ENCODE measurements around the gene SMOC1.

The SMOC1 gene

GRCh38 chr14:69865701-69866365, 13.4 kb upstream of the SMOC1 start:
- no peak for DNase-seq

GRCh38 chr14:69868363-69868963, 10.8 kb upstream of the SMOC1 start:
- DNase-seq = no peak

DNA sequence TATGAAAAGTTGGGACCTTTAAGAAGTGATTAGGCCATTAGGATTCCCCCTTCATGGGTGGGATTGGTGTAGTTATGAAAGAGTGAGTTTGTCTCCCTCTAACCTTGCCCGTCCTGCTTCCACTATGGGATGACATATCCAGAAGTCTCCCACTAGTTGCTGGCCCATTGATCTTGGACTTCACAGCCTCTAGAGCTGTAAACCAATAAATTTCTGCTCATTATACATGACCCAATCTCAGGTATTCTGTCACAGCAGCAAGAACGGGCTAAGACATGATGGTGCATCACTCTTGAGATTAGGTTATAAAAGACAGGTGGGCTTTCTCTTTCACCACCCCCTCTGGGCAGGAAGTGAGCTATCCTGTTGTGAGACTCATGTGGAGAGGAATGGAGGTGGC, 8.6 kb upstream of the SMOC1 start:
- no peak for DNase-seq

GRCh38 chr14:69873877-69874780, 5.1 kb upstream of the SMOC1 start:
- no peak for DNase-seq

DNA sequence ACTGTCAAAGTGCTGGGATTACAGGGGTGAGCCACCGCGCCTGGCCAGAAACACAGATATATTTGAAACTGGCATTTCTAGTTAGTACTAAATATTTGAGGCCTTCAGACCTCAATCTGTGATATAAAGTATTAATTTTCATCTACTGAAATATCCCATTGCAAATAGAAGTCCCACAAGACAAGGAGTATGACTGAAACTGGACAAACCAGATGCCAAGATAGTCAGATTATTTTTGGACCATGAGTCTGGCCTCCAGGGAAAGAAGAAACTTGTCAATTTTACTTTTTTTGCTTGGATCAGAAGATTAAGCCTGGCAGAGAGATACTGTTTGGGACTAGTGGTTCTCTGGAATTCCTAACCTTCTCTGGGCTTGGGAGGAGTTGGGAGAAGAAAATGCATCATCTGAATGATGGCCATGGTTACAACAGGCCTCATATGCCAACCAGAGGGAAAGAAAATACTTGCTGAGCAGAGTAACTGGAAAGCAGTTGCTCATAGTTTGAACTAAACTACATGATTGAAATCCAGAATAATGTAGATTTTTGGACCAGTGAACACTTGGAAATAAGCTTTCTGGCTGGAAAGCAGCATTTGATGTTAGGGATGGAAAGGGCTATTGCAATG, 2.9 kb upstream of the SMOC1 start:
- no peak for DNase-seq

DNA sequence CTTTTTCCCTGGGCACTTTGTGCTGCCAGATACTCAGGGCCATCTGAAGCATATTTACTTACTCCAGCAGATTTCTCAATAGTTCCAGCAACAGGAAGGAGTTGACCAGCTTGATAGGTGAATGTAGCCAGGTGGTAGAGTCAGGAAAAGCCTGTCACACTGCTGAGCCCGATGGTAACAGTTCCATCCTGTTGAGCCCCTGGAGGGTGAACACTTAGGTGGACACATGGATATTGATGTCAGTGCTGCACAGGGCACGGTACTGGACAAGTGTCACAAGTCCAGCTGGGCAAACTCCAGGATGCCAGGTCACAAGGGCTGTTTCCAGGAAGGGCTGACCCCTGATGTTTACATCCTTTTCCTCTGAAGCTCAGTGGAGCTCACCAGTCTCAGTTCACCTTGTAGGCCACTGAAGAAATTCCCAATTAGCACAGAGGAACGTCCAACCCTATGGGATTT, 2.3 kb upstream of the SMOC1 start:
- DNase-seq = no peak

GRCh38 chr14:69877492-69877891, 1.7 kb upstream of the SMOC1 start:
- no peak for DNase-seq

DNA sequence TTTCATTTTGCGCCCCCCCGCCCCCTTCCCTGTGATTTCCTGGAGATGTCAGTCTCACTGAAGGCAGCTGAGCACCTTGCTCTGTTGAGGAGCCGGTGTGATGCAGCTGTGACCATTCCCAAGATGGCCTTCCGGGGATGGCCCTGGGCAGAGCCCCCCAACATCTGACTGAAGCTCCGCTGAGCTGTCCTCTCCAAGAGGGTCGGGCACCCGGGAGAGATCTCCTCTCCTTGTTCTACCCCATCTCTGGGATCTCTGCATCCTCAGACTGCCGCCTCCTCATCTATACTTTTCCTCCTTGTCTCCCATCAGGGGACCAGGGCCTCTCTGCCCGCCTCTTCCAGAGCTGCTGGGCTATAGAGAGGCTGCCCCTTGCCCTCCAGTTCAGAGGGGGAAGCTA, 965 bp upstream of the SMOC1 start:
- no peak for DNase-seq

DNA sequence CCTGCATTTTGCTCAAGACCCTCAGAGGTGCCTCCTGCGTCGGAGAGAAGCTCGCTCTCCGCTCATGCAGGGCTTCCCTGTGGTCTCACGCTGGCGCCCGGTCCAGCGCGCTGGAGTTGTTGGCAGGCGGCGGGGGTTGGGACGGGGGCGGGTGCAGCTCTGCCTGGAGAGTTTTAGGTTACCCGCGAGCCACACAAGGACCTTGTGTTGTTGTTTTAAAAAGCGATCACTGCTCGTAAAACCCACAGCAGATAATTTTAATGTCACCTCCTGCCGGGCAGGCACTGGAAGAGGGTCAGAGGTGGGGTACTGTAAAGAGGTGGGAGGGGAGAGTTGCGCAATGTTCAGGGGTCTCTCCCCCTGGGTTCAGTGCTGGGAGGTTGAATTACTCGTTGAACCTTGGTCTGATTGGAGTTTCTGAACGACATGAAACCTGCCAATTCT, 850 bp downstream of the SMOC1 start:
- DNase-seq = no peak

DNA sequence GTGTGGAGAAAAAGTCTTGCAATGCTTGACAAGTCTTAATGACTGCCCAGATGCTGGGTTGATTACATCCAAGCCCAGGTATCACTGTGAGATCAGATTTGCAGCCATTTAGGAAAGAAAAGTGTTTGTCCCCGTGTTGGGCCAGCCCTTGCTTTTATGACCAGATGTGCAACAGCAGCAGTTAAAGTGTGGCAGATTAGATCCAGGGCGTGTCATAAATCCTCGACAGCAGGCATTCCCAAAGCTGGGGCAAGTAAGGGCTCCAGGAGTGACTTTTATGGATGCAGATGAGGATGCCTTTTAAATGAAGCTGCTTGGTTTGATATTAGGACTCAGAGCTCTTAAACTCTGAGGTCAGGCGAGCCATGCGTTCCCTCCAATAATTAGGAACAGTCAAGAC, 1.7 kb downstream of the SMOC1 start:
- DNase-seq = no peak

DNA sequence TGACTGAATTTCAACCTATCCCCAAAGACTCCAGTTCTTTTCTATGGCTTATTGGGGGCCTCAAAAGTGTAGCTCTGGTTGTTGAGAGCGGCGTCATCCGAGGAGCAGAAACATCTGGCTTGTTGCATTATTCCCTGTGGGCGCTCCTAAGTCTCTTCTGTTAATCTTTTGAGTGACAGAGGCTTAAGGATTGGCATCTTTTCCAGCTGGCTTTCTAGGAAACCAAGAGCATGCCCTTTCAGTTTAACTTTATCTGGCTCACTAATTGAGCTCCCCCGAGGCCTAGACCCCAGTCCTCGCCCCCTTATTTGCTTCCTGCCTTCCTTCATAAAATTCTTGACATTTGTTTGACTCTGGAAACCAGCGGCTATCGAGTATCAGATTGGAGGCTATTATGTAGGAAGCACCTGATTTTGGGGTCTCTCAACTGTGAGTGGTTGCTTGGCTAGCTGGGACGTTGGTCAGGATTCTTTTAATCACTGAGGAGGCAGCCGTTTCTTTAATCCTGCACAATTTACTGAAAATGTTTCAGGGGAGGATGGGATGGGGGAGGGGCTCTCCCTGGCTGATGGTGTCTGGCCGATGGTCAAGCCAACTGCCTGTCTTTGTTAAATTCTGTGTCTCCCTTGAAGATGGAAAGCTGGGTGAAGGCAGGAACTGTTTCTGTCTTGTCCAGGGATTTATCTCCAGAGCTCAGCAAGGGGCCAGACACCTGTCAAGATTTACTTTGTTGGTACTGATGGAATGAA, 3.1 kb downstream of the SMOC1 start:
- no peak for DNase-seq

GRCh38 chr14:69882915-69883314, 3.7 kb downstream of the SMOC1 start:
- DNase-seq = no peak

- no peak for DNase-seq
These were observed 7.4 kb downstream of the SMOC1 start for GRCh38 chr14:69886453-69887242.

- DNase-seq = no peak
These were observed 8.8 kb downstream of the SMOC1 start for GRCh38 chr14:69887740-69888657.

DNA sequence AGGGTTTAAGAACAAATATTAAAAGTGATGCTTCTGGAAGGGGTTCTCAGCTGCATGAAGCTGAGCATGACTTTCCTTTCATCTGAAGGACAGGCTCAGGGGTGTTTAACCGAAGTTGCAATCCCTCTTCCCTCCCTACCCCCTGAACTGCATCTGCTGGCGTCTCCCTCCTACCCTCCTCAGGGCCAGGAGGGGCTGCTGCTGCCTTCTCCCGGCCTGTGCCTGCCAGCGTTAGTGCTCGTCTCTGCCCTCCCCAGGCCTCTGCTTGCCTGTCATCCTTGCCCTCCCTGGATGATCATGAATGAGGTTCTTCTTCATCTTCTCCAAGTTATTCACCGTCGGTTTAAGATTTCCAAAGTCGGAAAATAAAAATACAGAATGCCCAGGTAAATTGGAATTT, 12.2 kb downstream of the SMOC1 start:
- no peak for DNase-seq

GRCh38 chr14:69895109-69895508, 15.9 kb downstream of the SMOC1 start:
- no peak for DNase-seq

GRCh38 chr14:69896080-69896479, 16.9 kb downstream of the SMOC1 start:
- DNase-seq = no peak

- no peak for DNase-seq
These were observed 17.8 kb downstream of the SMOC1 start for GRCh38 chr14:69896972-69897371.

GRCh38 chr14:69900603-69901002, 21.4 kb downstream of the SMOC1 start:
- no peak for DNase-seq

- no peak for DNase-seq
These were observed 22.1 kb downstream of the SMOC1 start for GRCh38 chr14:69901113-69901951.

Measured in activated CD4-positive, alpha-beta T cell treated with anti-CD3 and anti-CD28 coated beads, Interleukin-2, amount 50 U/mL, for 4 hours (primary cell).